DMS53 treated with DMSO at 0.1 percent for 48 hours (cell line): ENCODE measurements around the gene JOSD2.
A peak's percentile ranks its signal among the peaks of the same experiment; 100 is the strongest.
"Not testable (repeated sequence)": the region's sequence is repeated elsewhere in the genome, so short reads cannot be mapped to it uniquely, and the experiment has no call there.

Experiments used
- DNase-seq: peaks from one replicate; lab custom pipeline; 2025; ENCODE audit not compliant: unreplicated experiment; lab: John Stamatoyannopoulos, UW

Gene JOSD2

GRCh38 chr19:50547385-50548190, 36.6 kb upstream of the JOSD2 start:
- no peak for DNase-seq

GRCh38 chr19:50546527-50547221, 35.7 kb upstream of the JOSD2 start:
- DNase-seq, result no peak

- no peak for DNase-seq
Measured at GRCh38 chr19:50542943-50543342, 32.0 kb upstream of the JOSD2 start.

GRCh38 chr19:50537769-50538230, 26.8 kb upstream of the JOSD2 start:
- DNase-seq, result peak; percentile 36

GRCh38 chr19:50537306-50537685, 26.3 kb upstream of the JOSD2 start:
- no peak for DNase-seq

- no peak for DNase-seq
Measured at GRCh38 chr19:50536662-50537305, 25.8 kb upstream of the JOSD2 start.

GRCh38 chr19:50535672-50536187, 24.7 kb upstream of the JOSD2 start:
- no peak for DNase-seq

GRCh38 chr19:50534478-50534877, 23.5 kb upstream of the JOSD2 start:
- no peak for DNase-seq

- DNase-seq, result no peak
Measured at GRCh38 chr19:50532952-50533351, 22.0 kb upstream of the JOSD2 start.

- DNase-seq, result no peak
Measured at GRCh38 chr19:50531171-50531612, 20.2 kb upstream of the JOSD2 start.

GRCh38 chr19:50528052-50528451, 17.1 kb upstream of the JOSD2 start:
- DNase-seq, result not testable (repeated sequence)

- no peak for DNase-seq
Measured at GRCh38 chr19:50522881-50523280, 11.9 kb upstream of the JOSD2 start.

- no peak for DNase-seq
Measured at GRCh38 chr19:50520822-50521465, 10.0 kb upstream of the JOSD2 start.

GRCh38 chr19:50519006-50519575, 8.1 kb upstream of the JOSD2 start:
- no peak for DNase-seq

- no peak for DNase-seq
Measured at GRCh38 chr19:50518091-50519005, 7.4 kb upstream of the JOSD2 start.

- DNase-seq, result no peak
Measured at GRCh38 chr19:50517704-50518075, 6.7 kb upstream of the JOSD2 start.

- DNase-seq, result no peak
Measured at GRCh38 chr19:50516964-50517703, 6.1 kb upstream of the JOSD2 start.

GRCh38 chr19:50516456-50516855, 5.5 kb upstream of the JOSD2 start:
- DNase-seq, result no peak

GRCh38 chr19:50515168-50515561, 4.2 kb upstream of the JOSD2 start:
- DNase-seq, result no peak
